Liver (tissue), 3 donors: ENCODE results near the gene DHCR24.

Experiments
- ATF3 ChIP-seq: IDR thresholded peaks from 2 replicates; pipeline ENCODE4 v1.6.1; 2016; ENCODE audit warnings: antibody characterized with exemption
- CTCF ChIP-seq: fragments of 150-350 bp; IDR thresholded peaks from 2 replicates; pipeline ENCODE4 v1.5.1; 2017; ENCODE audit warnings: improper control_type of control experiment, low read depth, low read length; ENCODE audit not compliant: missing input control
- EGR1 ChIP-seq, 2 donors: IDR thresholded peaks; 2 replicates each; pipeline ENCODE4 v1.6.1; 2016 to 2018; ENCODE audit warnings: antibody characterized with exemption in 2 of 2, low read depth in 2 of 2
- GABPA ChIP-seq, 2 donors: IDR thresholded peaks in 1 of 2; conservative IDR thresholded peaks in 1 of 2; 2 replicates each; pipeline ENCODE4 v1.6.1; 2016; ENCODE audit warnings: antibody characterized with exemption in 2 of 2, mild to moderate bottlenecking in 1 of 2, moderate library complexity in 1 of 2
- JUND ChIP-seq, 2 donors: IDR thresholded peaks; 2 replicates each; pipeline ENCODE4 v1.6.1; 2016; ENCODE audit warnings: antibody characterized with exemption in 2 of 2
- MAX ChIP-seq: IDR thresholded peaks from 2 replicates; pipeline ENCODE4 v1.6.1; 2016; ENCODE audit warnings: antibody characterized with exemption
- REST ChIP-seq: IDR thresholded peaks from 2 replicates; pipeline ENCODE4 v1.6.1; 2016; ENCODE audit warnings: antibody characterized with exemption, mild to moderate bottlenecking
- RXRA ChIP-seq, 2 donors: IDR thresholded peaks; 2 replicates each; pipeline ENCODE4 v1.6.1; 2017 to 2018; ENCODE audit warnings: antibody characterized with exemption in 2 of 2, mild to moderate bottlenecking in 1 of 2
- TAF1 ChIP-seq: conservative IDR thresholded peaks from 2 replicates; pipeline ENCODE4 v1.6.1; 2016; ENCODE audit warnings: antibody characterized with exemption, mild to moderate bottlenecking
- YY1 ChIP-seq: IDR thresholded peaks from 2 replicates; pipeline ENCODE4 v1.6.1; 2016; ENCODE audit warnings: antibody characterized with exemption, mild to moderate bottlenecking
- donor health status: healthy.
- donor health status: healthy.

- TF ChIP-seq CTCF (no peak), REST (no peak), JUND (IDR thresholded peaks at IDR 0.05) (no peak), MAX (no peak), GABPA (IDR thresholded peaks at IDR 0.05 in 1 of 2, conservative IDR thresholded peaks at IDR 0.05 in 1 of 2) (no peak), RXRA (IDR thresholded peaks at IDR 0.05) (no peak), YY1 (no peak), TAF1 (no peak), EGR1 (IDR thresholded peaks at IDR 0.05; ENCODE audit: low read depth in 2 of 2) (no peak), ATF3 (no peak)
Observed at GRCh38 chr1:54835970-54836369, 51.0 kb downstream of the DHCR24 start.
